ENCODE data around the gene CAMK1D.

The CAMK1D gene

GRCh38 chr10:12660812-12661211 is 311.5 kb downstream of the CAMK1D start:
- no peak overlapping the region for H3K4me2 ChIP-seq (ENCODE audit: low read depth, low read length)
- H3K27ac ChIP-seq (ENCODE audit: low read length): no peak overlapping the region
- no peaks in the 10 kb centered on the region for H3K9me3 ChIP-seq (replicated peaks; ENCODE audit: insufficient read depth, low read length)
- no peaks in the 10 kb centered on the region for H3K36me3 ChIP-seq (replicated peaks; ENCODE audit: insufficient read depth, low read length)
- no peak overlapping the region for H2AFZ ChIP-seq (ENCODE audit: low read length)
- TF ChIP-seq EZH2phosphoT487 (IDR thresholded peaks at IDR 0.05; ENCODE audit: low read length): no peak
- TF ChIP-seq CTCF (IDR thresholded peaks at IDR 0.05; ENCODE audit: low read length): no peak
- no peak for TF ChIP-seq EZH2 (optimal IDR thresholded peaks at IDR 0.05; ENCODE audit: low read depth, low read length)
- H3K4me1 ChIP-seq (ENCODE audit: low read length): no peaks in the 10 kb centered on the region
- no peaks in the 10 kb centered on the region for H3F3A ChIP-seq (ENCODE audit: insufficient read depth, low read length)
- DNase-seq: no peak
- no peaks in the 10 kb centered on the region for H4K20me1 ChIP-seq (ENCODE audit: insufficient read depth, low read length)
- no peaks in the 10 kb centered on the region for H3K9me2 ChIP-seq (replicated peaks; ENCODE audit: insufficient read depth, low read length)
- no peaks in the 10 kb centered on the region for H3K79me2 ChIP-seq (ENCODE audit: low read length)
- no peak overlapping the region for H3K9ac ChIP-seq (ENCODE audit: low read length)
- H3K4me3 ChIP-seq (ENCODE audit: low read length): no peak overlapping the region
- H3K27me3 ChIP-seq (replicated peaks; ENCODE audit: insufficient read depth, low read length): no peaks in the 10 kb centered on the region

GRCh38 chr10:12661671-12662070 is 312.3 kb downstream of the CAMK1D start:
- no peak overlapping the region for H3K4me2 ChIP-seq (ENCODE audit: low read depth, low read length)

GRCh38 chr10:12663863-12664262 is 314.5 kb downstream of the CAMK1D start:
- no peak overlapping the region for H3K4me2 ChIP-seq (ENCODE audit: low read depth, low read length)
- H2AFZ ChIP-seq (ENCODE audit: low read length): no peak overlapping the region
- no peaks in the 10 kb centered on the region for H3K4me1 ChIP-seq (ENCODE audit: low read length)
- H3K36me3 ChIP-seq (replicated peaks; ENCODE audit: insufficient read depth, low read length): no peaks in the 10 kb centered on the region
- H3K4me3 ChIP-seq (ENCODE audit: low read length): no peak overlapping the region
- DNase-seq: no peak
- H3K9me3 ChIP-seq (replicated peaks; ENCODE audit: insufficient read depth, low read length): no peaks in the 10 kb centered on the region
- H3K27me3 ChIP-seq (replicated peaks; ENCODE audit: insufficient read depth, low read length): no peaks in the 10 kb centered on the region
- TF ChIP-seq EZH2 (optimal IDR thresholded peaks at IDR 0.05; ENCODE audit: low read depth, low read length) (no peak), CTCF (IDR thresholded peaks at IDR 0.05; ENCODE audit: low read length) (no peak), EZH2phosphoT487 (IDR thresholded peaks at IDR 0.05; ENCODE audit: low read length) (no peak)
- H3K79me2 ChIP-seq (ENCODE audit: low read length): no peaks in the 10 kb centered on the region
- no peaks in the 10 kb centered on the region for H3F3A ChIP-seq (ENCODE audit: insufficient read depth, low read length)
- H4K20me1 ChIP-seq (ENCODE audit: insufficient read depth, low read length): no peaks in the 10 kb centered on the region
- H3K9me2 ChIP-seq (replicated peaks; ENCODE audit: insufficient read depth, low read length): no peaks in the 10 kb centered on the region
- no peak overlapping the region for H3K27ac ChIP-seq (ENCODE audit: low read length)
- H3K9ac ChIP-seq (ENCODE audit: low read length): no peak overlapping the region

More at GRCh38 chr10:12661671-12662070, 312.3 kb downstream of the CAMK1D start:
- Histone ChIP-seq H3K9me2 (replicated peaks; ENCODE audit: insufficient read depth, low read length) (no peaks in the 10 kb centered on the region), H3K4me1 (ENCODE audit: low read length) (no peaks in the 10 kb centered on the region), H3F3A (ENCODE audit: insufficient read depth, low read length) (no peaks in the 10 kb centered on the region), H3K36me3 (replicated peaks; ENCODE audit: insufficient read depth, low read length) (no peaks in the 10 kb centered on the region), H3K27ac (ENCODE audit: low read length) (no peak overlapping the region), H2AFZ (ENCODE audit: low read length) (no peak overlapping the region), H3K27me3 (replicated peaks; ENCODE audit: insufficient read depth, low read length) (no peaks in the 10 kb centered on the region), H3K4me3 (ENCODE audit: low read length) (no peak overlapping the region), H3K9me3 (replicated peaks; ENCODE audit: insufficient read depth, low read length) (no peaks in the 10 kb centered on the region), H3K9ac (ENCODE audit: low read length) (no peak overlapping the region), H4K20me1 (ENCODE audit: insufficient read depth, low read length) (no peaks in the 10 kb centered on the region), H3K79me2 (ENCODE audit: low read length) (no peaks in the 10 kb centered on the region)
- no peak for TF ChIP-seq CTCF (IDR thresholded peaks at IDR 0.05; ENCODE audit: low read length)
- TF ChIP-seq EZH2 (optimal IDR thresholded peaks at IDR 0.05; ENCODE audit: low read depth, low read length): no peak
- no peak for TF ChIP-seq EZH2phosphoT487 (IDR thresholded peaks at IDR 0.05; ENCODE audit: low read length)
- no peak for DNase-seq
